SKM-1 (cell line): Measurements from ENCODE around the gene MAP1LC3B2.

Source experiments
- DNase-seq: peaks from one replicate; lab custom pipeline; 2025; ENCODE audit not compliant: unreplicated experiment; lab: John Stamatoyannopoulos, UW

MAP1LC3B2 gene

GRCh38 chr12:116591855-116592637 is 32.9 kb downstream of the MAP1LC3B2 start:
- DNase-seq = no peak

GRCh38 chr12:116592731-116593130 is 33.5 kb downstream of the MAP1LC3B2 start:
- DNase-seq = peak; percentile 33

GRCh38 chr12:116594325-116595038 is 35.3 kb downstream of the MAP1LC3B2 start:
- DNase-seq = peak; percentile 41

GRCh38 chr12:116595186-116595585 is 36.0 kb downstream of the MAP1LC3B2 start:
- DNase-seq = no peak

- DNase-seq = no peak
These were observed 36.5 kb downstream of the MAP1LC3B2 start for GRCh38 chr12:116595672-116596071.

- DNase-seq = no peak
These were observed 38.7 kb downstream of the MAP1LC3B2 start for GRCh38 chr12:116597886-116598285.

GRCh38 chr12:116598311-116599284 is 39.4 kb downstream of the MAP1LC3B2 start:
- no peak for DNase-seq

GRCh38 chr12:116599285-116600136 is 40.3 kb downstream of the MAP1LC3B2 start:
- DNase-seq = no peak

- DNase-seq = no peak
These were observed 42.1 kb downstream of the MAP1LC3B2 start for GRCh38 chr12:116600959-116601918.

GRCh38 chr12:116601933-116602810 is 43.0 kb downstream of the MAP1LC3B2 start:
- no peak for DNase-seq

- DNase-seq = no peak
These were observed 44.5 kb downstream of the MAP1LC3B2 start for GRCh38 chr12:116603546-116604177.

GRCh38 chr12:116604178-116604895 is 45.2 kb downstream of the MAP1LC3B2 start:
- DNase-seq = no peak

- no peak for DNase-seq
These were observed 45.9 kb downstream of the MAP1LC3B2 start for GRCh38 chr12:116604951-116605641.

GRCh38 chr12:116606397-116606796 is 47.2 kb downstream of the MAP1LC3B2 start:
- no peak for DNase-seq

GRCh38 chr12:116607039-116607438 is 47.9 kb downstream of the MAP1LC3B2 start:
- no peak for DNase-seq

GRCh38 chr12:116609319-116610114 is 50.3 kb downstream of the MAP1LC3B2 start:
- no peak for DNase-seq
